Fibroblast of gingiva (primary cell): ENCODE results near the gene KCNQ1.

ENCODE experiments used
- DNase-seq: peaks from one replicate; pipeline ENCODE4 v3.0.0-alpha.2; 2011; ENCODE audit warnings: low read depth

Gene KCNQ1

GRCh38 chr11:2581151-2581930, 136.5 kb downstream of the KCNQ1 start:
- no peak for DNase-seq

GRCh38 chr11:2581931-2582350, 137.1 kb downstream of the KCNQ1 start:
- no peak for DNase-seq

GRCh38 chr11:2582351-2582945, 137.6 kb downstream of the KCNQ1 start:
- no peak for DNase-seq

GRCh38 chr11:2582946-2583604, 138.3 kb downstream of the KCNQ1 start:
- DNase-seq: no peak

DNA sequence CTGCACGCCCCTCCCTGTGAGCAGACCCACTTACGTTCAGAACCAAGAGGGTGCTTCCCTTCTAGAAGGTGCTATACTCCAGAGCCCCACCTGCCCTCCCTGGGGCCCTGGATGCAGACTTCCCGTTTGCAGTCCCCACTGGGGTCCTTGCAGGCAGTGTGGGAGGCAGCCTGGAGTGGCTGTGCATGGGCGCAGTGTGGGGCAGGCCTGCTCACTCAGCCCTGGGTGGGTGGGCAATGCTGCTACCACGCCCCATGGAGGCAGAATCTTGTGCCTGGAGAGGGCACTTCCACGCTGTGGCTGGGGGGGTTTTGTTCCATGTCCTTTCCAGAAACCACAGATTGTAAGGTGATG, 138.8 kb downstream of the KCNQ1 start:
- no peak for DNase-seq

DNA sequence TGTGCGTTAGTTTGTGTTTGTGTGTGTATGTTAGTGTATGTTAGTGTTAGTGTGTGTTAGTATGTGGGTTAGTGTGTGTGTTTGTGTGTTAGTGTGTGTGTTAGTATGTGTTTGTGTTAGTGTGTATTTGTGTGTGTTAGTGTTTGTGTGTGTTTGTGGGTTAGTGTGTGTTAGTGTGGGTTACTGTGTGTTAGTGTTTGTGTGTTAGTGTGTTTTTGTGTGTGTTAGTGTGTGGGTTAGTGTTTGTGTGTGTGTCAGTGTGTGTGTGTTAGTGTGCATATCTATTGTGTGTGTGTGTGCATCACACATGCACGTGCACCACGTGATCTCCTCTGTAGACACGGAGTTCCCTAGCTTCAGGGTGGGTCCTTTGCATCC, 139.6 kb downstream of the KCNQ1 start:
- no peak for DNase-seq

DNA sequence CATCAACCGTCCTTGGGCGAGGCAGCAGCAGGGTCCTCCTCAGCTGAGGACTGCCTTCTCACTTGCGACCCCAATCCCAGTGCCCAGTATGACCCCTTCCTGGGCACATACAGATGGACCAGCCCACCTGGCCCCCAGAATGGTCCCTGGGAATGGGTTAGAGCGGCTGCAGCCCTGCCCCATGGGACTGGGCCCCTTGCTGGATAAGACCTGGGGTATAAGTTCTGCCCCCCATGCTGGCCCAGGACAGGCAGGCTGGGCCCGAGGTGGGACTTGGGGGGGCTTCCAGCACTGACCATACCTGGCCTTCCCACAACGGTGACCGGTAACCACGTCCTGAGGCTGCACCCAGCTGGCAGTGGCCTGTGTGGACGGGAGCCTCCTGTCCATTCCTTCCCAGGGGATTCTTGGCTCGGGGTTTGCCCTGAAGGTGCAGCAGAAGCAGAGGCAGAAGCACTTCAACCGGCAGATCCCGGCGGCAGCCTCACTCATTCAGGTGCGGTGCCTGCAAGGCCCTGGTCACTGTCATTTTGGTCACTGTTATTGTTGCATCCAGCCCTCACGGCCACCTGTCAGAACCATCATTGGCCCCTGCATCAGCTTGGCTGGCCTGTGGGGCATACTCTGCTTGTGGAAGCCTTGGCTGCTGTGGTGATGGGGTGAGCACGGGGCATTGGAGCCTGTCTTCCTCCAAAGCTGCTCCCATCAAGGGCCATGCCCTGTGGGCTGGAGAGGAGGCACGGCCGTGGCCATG, 140.2 kb downstream of the KCNQ1 start:
- DNase-seq: no peak

DNA sequence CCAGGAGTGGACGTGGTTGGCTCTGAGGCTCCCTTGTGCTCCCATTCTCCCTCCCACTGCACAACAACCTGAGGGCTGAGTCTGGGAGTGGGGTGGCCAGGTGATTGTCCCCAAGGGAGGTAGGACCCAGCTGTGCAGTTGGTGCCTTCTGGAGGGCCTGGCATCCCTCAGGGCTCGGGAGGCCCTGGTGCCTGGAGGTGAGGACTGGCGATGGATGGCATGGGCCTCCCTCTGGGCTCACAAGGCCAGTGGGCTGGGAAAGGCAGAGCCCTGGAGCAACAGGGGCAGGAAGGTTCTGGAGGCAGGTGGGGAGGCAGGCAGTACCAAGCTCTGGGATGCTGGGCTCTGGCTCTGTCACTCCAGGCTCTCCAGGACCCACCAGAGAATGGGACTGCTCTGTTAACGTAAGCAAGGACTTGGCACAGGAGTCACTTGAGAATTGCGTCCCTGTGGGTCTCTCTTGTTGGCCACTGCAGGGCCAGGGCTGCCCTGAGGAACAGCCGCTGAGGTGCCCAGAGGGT, 140.8 kb downstream of the KCNQ1 start:
- no peak for DNase-seq

GRCh38 chr11:2586087-2586792, 141.4 kb downstream of the KCNQ1 start:
- no peak for DNase-seq

DNA sequence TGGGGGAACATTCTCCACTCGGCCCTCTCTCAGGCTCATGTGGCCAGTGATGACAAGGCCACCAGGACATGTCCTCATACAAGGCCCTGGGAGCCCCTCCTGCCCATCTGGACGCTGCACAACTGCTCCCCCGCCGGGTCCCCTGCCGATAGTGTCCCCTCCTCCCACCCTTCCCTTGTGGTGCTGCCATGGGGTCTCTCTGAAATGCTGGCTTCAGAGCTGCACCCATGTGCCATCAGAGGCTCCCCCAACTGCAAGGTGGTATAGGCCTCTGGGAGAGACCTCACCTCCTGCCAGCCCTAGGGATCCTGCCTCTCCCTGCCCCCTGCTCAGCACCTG, 142.0 kb downstream of the KCNQ1 start:
- no peak for DNase-seq

DNA sequence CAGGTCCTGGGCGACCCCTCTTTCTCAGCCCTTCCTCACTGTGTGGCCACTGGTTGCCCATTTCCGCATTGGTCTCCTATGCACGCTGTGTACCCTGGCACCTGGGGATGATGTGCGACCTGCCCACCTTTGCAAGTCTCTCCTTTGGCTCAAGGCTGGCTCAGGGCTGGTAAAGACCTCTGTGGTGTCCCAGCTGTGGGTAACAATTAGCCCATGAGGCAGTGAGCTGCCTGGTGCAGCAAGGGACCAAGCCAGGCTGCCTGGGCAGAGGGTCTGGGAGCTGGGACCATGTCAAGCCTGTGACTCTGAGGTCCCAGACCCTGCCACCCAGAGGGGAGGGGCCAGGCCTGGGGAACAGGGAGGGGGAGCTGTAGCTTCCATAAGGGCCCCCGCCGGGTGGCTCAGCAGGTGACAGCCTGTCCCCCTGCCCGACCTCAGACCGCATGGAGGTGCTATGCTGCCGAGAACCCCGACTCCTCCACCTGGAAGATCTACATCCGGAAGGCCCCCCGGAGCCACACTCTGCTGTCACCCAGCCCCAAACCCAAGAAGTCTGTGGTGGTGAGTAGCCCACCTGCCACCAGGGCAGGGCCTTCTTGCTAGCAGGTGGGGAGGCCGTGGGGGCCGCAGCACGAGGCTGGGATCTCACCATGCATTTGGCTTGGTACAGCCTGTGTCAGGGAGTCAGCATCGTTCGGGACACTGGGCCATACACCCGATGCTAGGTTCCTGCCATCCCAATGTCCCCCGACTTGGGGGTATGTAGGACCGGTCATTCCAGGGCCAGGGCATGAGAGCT, 142.5 kb downstream of the KCNQ1 start:
- no peak for DNase-seq

DNA sequence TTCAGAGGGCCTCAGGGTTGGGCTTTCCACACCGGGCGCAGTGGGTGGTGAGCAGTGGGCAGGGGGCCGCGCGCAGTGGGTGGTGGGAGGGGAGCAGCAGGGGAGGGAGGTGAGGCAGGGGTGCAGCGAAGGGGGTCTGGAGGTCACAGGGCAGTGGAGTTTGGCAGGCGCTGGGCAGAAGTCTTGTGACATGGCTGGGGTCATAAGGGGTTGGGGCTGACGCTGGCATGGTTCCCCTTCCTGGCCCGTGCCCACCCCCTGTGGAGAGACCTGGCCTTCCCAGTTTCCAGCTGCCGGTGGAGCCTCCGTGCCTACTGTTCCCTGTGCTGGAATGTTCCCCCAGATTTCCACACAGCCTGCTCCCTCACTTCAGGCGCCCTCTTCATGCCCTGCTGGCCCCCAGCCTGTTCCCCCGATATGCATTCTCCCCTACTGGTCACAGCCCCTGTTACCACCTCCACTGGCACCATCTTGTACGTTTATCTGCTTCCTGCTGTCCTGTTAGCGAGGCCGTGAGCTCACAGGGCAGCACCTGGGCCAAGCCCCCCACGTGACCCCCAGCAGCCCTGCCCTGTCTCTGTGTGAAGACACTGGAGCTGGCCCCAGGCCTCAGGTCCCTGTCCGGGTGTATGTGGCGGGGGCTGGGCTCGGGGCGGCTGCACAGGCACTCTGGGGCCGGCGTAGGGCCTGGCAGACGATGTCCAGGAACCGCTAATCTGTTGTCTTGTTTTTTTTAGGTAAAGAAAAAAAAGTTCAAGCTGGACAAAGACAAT, 143.4 kb downstream of the KCNQ1 start:
- no peak for DNase-seq

- DNase-seq: no peak
These were observed 144.2 kb downstream of the KCNQ1 start for GRCh38 chr11:2588809-2589537.

DNA sequence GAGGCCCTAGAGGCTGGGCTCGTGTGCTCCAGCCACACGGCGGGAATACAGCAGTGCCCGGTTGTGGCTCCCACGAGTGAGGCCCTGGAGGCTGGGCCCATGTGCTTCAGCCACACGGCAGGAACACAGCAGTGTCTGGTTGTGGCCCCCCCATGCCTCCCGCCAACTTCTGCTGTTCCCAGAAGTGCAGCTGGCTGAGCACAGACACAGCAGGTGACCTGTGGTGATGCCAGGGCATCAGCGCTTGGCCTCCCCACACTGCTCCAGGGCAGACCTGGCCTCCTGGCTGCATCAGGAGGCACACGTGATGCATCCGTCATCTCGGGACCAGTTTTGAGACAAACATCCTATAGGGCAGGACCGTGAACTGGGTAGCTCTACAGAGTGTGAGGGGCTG, 144.7 kb downstream of the KCNQ1 start:
- DNase-seq: no peak

DNA sequence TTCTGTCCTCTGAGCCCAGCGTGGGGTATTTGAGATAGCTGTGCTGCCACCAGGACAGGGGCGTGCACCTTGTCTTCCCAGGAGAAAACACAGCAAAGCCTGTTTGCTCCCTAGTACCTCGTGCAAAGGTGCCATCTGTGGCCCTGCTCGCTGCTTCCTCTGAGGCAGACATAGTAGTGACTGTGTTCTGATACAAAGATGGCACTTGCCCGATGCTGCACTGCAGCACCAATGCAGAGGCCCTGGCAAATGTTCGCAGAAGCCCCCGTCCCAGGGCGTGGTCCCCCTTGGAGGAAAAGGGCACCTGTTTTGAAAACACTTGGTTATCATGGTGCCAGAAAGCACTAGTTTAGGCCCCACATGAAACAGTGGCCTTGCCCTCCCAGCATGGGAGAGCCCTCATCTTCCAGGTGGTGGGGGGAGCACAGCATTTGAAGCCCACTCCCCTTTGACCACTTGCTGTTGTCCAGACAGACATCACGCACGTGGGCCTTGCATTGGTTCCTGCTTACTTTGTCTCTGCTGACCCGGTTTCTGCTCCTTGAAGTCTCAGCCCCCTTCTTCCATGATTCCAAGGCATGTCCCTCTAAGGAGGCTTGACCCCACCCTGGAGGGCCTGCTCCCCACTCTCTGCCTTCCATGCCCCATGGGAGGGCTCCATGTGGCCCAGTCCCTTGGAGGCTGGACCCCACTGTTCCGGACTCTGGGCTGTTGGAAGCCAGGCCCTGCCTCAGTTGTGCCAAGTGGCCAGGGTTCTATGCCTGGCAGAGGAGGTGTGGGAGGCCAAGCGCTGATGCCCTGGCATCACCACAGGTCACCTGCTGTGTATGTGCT, 145.5 kb downstream of the KCNQ1 start:
- DNase-seq: no peak

DNA sequence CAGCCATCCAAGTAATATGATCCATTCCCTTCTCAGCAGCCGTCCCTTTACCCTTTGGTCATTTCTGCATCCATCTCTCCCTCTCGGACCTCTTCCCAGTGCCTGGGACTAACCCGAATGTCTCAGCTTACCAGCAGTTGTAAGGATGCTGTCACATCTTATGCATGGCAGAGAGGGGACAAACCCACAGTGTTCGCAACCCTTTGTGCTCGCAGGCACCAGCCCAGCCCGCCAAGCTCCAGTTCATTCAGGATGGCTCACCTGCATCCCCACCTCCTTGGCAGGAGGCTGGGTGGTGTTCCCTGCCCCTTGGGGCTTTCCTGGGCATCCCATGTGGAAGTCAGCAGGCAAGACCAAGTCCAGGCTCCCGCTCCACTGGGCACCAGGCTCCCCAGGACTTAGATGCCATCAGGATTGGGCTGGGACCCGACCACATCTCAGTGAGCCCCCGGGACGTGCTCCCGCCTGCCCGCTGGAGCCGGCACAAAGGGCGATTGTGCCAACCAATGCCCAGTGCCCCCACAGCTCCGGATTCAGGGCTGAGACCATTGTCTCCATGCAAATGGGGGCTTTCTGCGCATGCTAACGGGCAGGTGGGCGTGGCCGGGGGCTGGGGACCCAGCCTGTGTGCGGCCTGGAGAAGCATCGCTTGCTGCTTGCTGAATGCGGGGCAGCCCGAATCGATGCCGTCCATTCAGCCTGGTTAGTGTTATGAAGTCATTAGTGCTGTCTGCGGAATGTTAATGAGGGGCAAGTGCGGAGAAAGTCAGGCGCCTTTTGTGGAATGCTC, 146.4 kb downstream of the KCNQ1 start:
- DNase-seq: no peak

GRCh38 chr11:2591805-2592204, 147.0 kb downstream of the KCNQ1 start:
- no peak for DNase-seq
